H1 (cell line): ENCODE measurements around the gene KRTAP1-5. TPM values are rescaled to one million over a fixed set of nuclear protein-coding genes. Genes with fewer than 3 reads are reported as not detected.
"Not testable (repeated sequence)": the region's sequence is repeated elsewhere in the genome, so short reads cannot be mapped to it uniquely, and the experiment has no call there.

Source experiments
- CTCF ChIA-PET: fragments of 300-600 bp; sonication (Branson Sonifier 250); formaldehyde crosslinking; loops from one replicate; lab custom pipeline; 2021; ENCODE audit not compliant: partially characterized antibody; lab: Charles Lee
- POLR2A ChIA-PET: fragments of 300-600 bp; sonication (Branson Sonifier 250); formaldehyde crosslinking; loops from one replicate; lab custom pipeline; 2021; ENCODE audit warnings: inconsistent platforms; ENCODE audit not compliant: partially characterized antibody; lab: Charles Lee
- DNase-seq, 2 experiments: peaks; one replicate each; pipeline versions ENCODE4 v3.0.0 to v3.0.0-alpha.2; 2010 to 2022; ENCODE audit warnings: low spot score in 2 of 2, low read depth in 1 of 2, mixed read lengths in 1 of 2
- FAIRE-seq: peaks from 2 replicates; lab custom pipeline; 2011; peaks lifted over from hg19 to GRCh38; lab: Jason Lieb, UNC
- H2AFZ ChIP-seq: 2 replicates; pipeline ENCODE4 v1.8.1; 2012; ENCODE audit warnings: low read length, inconsistent platforms
- H2AK5ac ChIP-seq: 2 replicates; pipeline ENCODE4 v1.6.1; 2013; ENCODE audit warnings: low read depth, low read length
- H2BK120ac ChIP-seq: replicated peaks from 2 replicates; pipeline ENCODE3; 2013; ENCODE audit warnings: low read depth, low read length, inconsistent platforms
- H2BK12ac ChIP-seq: 2 replicates; pipeline ENCODE4 v1.6.1; 2013; ENCODE audit warnings: low read depth, low read length
- H2BK15ac ChIP-seq: 2 replicates; pipeline ENCODE4 v1.6.1; 2013; ENCODE audit warnings: low read length
- H2BK20ac ChIP-seq: 2 replicates; pipeline ENCODE4 v1.6.1; 2013; ENCODE audit warnings: low read length
- H2BK5ac ChIP-seq: 2 replicates; pipeline ENCODE4 v1.6.1; 2013; ENCODE audit warnings: low read depth, low read length
- H3K14ac ChIP-seq: 2 replicates; pipeline ENCODE4 v1.6.1; 2013; ENCODE audit warnings: inconsistent platforms; ENCODE audit not compliant: insufficient read length
- H3K18ac ChIP-seq: 2 replicates; pipeline ENCODE4 v1.6.1; 2013; ENCODE audit warnings: low read length; ENCODE audit errors: extremely low read depth
- H3K23ac ChIP-seq: 2 replicates; pipeline ENCODE4 v1.6.1; 2013; ENCODE audit warnings: inconsistent platforms; ENCODE audit not compliant: insufficient read length
- H3K23me2 ChIP-seq: 2 replicates; pipeline ENCODE4 v1.6.1; 2013; ENCODE audit warnings: low read depth, low read length
- H3K27ac ChIP-seq: 2 replicates; pipeline ENCODE4 v1.6.1; 2011; ENCODE audit warnings: low read depth, low read length, inconsistent platforms
- H3K27me3 ChIP-seq, 4 experiments: replicated peaks in 1 of 4; 1 replicate in 1 of 4; 2 replicates in 3 of 4; pipeline versions ENCODE4 v1.6.1 to v1.8.1; 2011 to 2013; ENCODE audit warnings: low read length in 3 of 4, mild to moderate bottlenecking in 3 of 4, inconsistent platforms in 2 of 4, mixed read lengths in 2 of 4, moderate library complexity in 1 of 4; ENCODE audit not compliant: control insufficient read depth in 3 of 4, insufficient read depth in 3 of 4; ENCODE audit errors: extremely low read depth in 1 of 4
- H3K36me3 ChIP-seq, 4 experiments: 2 replicates each; pipeline versions ENCODE4 v1.6.1 to v1.8.1; 2011 to 2013; ENCODE audit warnings: mild to moderate bottlenecking in 4 of 4, low read length in 3 of 4, moderate library complexity in 2 of 4, control low read depth in 1 of 4, inconsistent platforms in 1 of 4; ENCODE audit not compliant: insufficient read depth in 4 of 4, control insufficient read depth in 2 of 4
- H3K4ac ChIP-seq: replicated peaks from 2 replicates; pipeline ENCODE3; 2013; ENCODE audit warnings: low read length, low read depth, mixed read lengths, inconsistent platforms; ENCODE audit not compliant: insufficient read length
- H3K4me1 ChIP-seq, 4 experiments: replicated peaks in 1 of 4; 1 replicate in 1 of 4; 2 replicates in 3 of 4; pipeline versions ENCODE4 v1.6.1 to v1.8.1; 2011 to 2013; ENCODE audit warnings: low read length in 3 of 4, inconsistent platforms in 2 of 4, mixed read lengths in 1 of 4; ENCODE audit not compliant: insufficient read depth in 4 of 4, control insufficient read depth in 3 of 4
- H3K4me2 ChIP-seq, 2 experiments: 2 replicates each; pipeline versions ENCODE4 v1.6.1 to v1.8.1; 2011 to 2013; ENCODE audit warnings: low read depth in 2 of 2, low read length in 2 of 2, control low read depth in 1 of 2, inconsistent platforms in 1 of 2, mild to moderate bottlenecking in 1 of 2; ENCODE audit not compliant: insufficient read depth in 1 of 2
- H3K4me3 ChIP-seq, 4 experiments: fragments of 200-600, 300-600 bp in 1 of 4; sonication (generic), shearing (Covaris generic), sonication (Bioruptor Twin) in 1 of 4; 2 replicates each; pipeline versions ENCODE4 v1.5.1 to v1.8.1; 2011 to 2016; ENCODE audit warnings: low read length in 4 of 4, low read depth in 3 of 4, control low read depth in 2 of 4, inconsistent platforms in 2 of 4, mild to moderate bottlenecking in 2 of 4, mixed read lengths in 1 of 4, moderate library complexity in 1 of 4; ENCODE audit not compliant: insufficient read depth in 2 of 4; ENCODE audit errors: extremely low read depth in 1 of 4
- H3K56ac ChIP-seq: replicated peaks from 2 replicates; pipeline ENCODE3; 2013; ENCODE audit warnings: low read depth, mild to moderate bottlenecking, mixed read lengths, low read length, inconsistent platforms; ENCODE audit not compliant: insufficient read length
- H3K79me1 ChIP-seq: 2 replicates; pipeline ENCODE4 v1.6.1; 2013; ENCODE audit warnings: low read depth, low read length, control low read depth
- H3K79me2 ChIP-seq, 2 experiments: 2 replicates each; pipeline versions ENCODE4 v1.6.1 to v1.8.1; 2012 to 2013; ENCODE audit warnings: low read length in 2 of 2, mild to moderate bottlenecking in 2 of 2, inconsistent platforms in 1 of 2; ENCODE audit not compliant: insufficient read depth in 2 of 2, control insufficient read depth in 1 of 2
- H3K9ac ChIP-seq, 4 experiments: replicated peaks in 1 of 4; 1 replicate in 1 of 4; 2 replicates in 3 of 4; pipeline versions ENCODE4 v1.6.1 to v1.8.1; 2011 to 2013; ENCODE audit warnings: low read depth in 3 of 4, low read length in 3 of 4, control low read depth in 2 of 4, mild to moderate bottlenecking in 2 of 4, moderate library complexity in 2 of 4, inconsistent platforms in 1 of 4; ENCODE audit errors: extremely low read depth in 1 of 4
- H3K9me3 ChIP-seq, 2 experiments: 2 replicates each; pipeline versions ENCODE4 v1.6.1 to v1.8.1; 2012 to 2013; ENCODE audit warnings: mild to moderate bottlenecking in 2 of 2, moderate library complexity in 2 of 2, control low read depth in 1 of 2, inconsistent platforms in 1 of 2, low read depth in 1 of 2, low read length in 1 of 2, mixed read lengths in 1 of 2; ENCODE audit not compliant: insufficient read depth in 2 of 2
- H4K20me1 ChIP-seq, 2 experiments: replicated peaks in 1 of 2; 2 replicates each; pipeline versions ENCODE3 to v1.8.1; 2011 to 2013; ENCODE audit warnings: inconsistent platforms in 2 of 2, low read length in 2 of 2, mild to moderate bottlenecking in 1 of 2; ENCODE audit not compliant: insufficient read depth in 2 of 2, control insufficient read depth in 1 of 2
- H4K5ac ChIP-seq: 2 replicates; pipeline ENCODE4 v1.6.1; 2013; ENCODE audit warnings: low read length, low read depth, mixed read lengths, inconsistent platforms; ENCODE audit not compliant: insufficient read length
- H4K8ac ChIP-seq: 2 replicates; pipeline ENCODE4 v1.8.0; 2013; ENCODE audit warnings: mild to moderate bottlenecking, moderate library complexity, low read length, inconsistent platforms; ENCODE audit not compliant: insufficient read depth; ENCODE audit errors: extremely low read depth
- H4K91ac ChIP-seq: replicated peaks from 2 replicates; pipeline ENCODE3; 2013; ENCODE audit warnings: low read length, mixed read lengths, inconsistent platforms; ENCODE audit not compliant: insufficient read length
- BRCA1 ChIP-seq: IDR thresholded peaks from 2 replicates; pipeline ENCODE4 v1.6.1; 2012; ENCODE audit warnings: low read depth, low read length, improper control_type of control experiment
- CEBPB ChIP-seq: IDR thresholded peaks from 2 replicates; pipeline ENCODE4 v1.6.1; 2012; ENCODE audit warnings: low read depth, low read length
- JUND ChIP-seq: IDR thresholded peaks from 2 replicates; pipeline ENCODE4 v1.6.1; 2011; ENCODE audit warnings: mild to moderate bottlenecking, improper control_type of control experiment, low read length
- POLR2A ChIP-seq, 2 experiments: IDR thresholded peaks; 1 replicate in 1 of 2; 2 replicates in 1 of 2; pipeline ENCODE4 v1.6.1; 2011; ENCODE audit warnings: low read depth in 2 of 2, low read length in 2 of 2, mild to moderate bottlenecking in 2 of 2; ENCODE audit errors: control extremely low read depth in 1 of 2
- SP4 ChIP-seq: IDR thresholded peaks from 2 replicates; pipeline ENCODE4 v1.6.1; 2012; ENCODE audit warnings: low read length, inconsistent platforms
- WGBS, 2 experiments: shearing (Covaris generic) in 1 of 2; methylation state at CpG; one replicate each; pipeline versions ENCODE4 v1.1.6 to v1.1.7; 2013 to 2015; ENCODE audit warnings: low lambda C conversion rate in 2 of 2, mixed read lengths in 2 of 2, inconsistent platforms in 1 of 2, low coverage in 1 of 2, missing lambda C conversion rate in 1 of 2; ENCODE audit not compliant: insufficient replicate concordance in 2 of 2, insufficient coverage in 1 of 2, insufficient read length in 1 of 2; ENCODE audit errors: extremely low coverage in 1 of 2, missing lambda C conversion rate in 1 of 2; 5-methylcytosine and 5-hydroxymethylcytosine counted together
- polyA plus RNA-seq, 7 experiments: library from polyadenylated mRNA; depleted of rRNA in 3 of 7; stranded (reverse) in 5 of 7; unstranded in 2 of 7; fragments of >200 nt in 5 of 7; fragments of 200-250 nt in 2 of 7; gene quantifications; 1 replicate in 5 of 7; 2 replicates in 1 of 7; 4 replicates in 1 of 7; pipeline versions ENCODE4 v1.2.1 to v1.2.3, GENCODE V29; 2011 to 2013; ENCODE audit warnings: missing spikeins in 2 of 7, mixed read lengths in 2 of 7
- total RNA-seq: library from RNA; stranded (reverse); fragmentation: NEBNext Ultra II Directional; extraction: Animal tissue kit (Norgen Biotek cat#: 25700); gene quantifications from 2 replicates; pipeline ENCODE4 v1.2.1, GENCODE V29; 2021

Gene KRTAP1-5
- total and polyA plus RNA-seq, 2 of the 8 experiments (the other 6 are each of a cell fraction or from before 2014, with no cell fraction given): not detected

DNA sequence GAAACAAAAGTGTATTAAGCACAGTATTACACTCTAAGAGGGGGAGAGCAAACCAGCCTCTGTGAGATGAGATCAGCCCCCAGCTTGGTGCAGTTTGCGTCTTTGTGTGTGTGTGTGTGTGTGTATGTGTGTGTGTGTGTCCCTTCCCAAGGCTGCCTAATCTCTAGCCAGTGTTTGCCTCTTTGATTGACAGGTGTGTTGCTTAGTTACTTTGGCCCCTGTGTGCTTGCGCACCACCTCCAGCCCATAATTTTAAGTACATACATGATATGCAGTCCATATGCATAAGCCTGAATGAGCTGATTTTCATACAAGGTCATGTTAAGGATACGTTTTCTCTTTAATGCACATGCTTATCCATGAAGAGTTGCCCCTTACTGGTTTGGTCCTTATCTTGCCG lies 25.2 kb downstream of the KRTAP1-5 start (continued):
- no peak for TF ChIP-seq JUND
- TF ChIP-seq SP4: no peak
- TF ChIP-seq BRCA1: no peak
- TF ChIP-seq POLR2A (IDR thresholded peaks at IDR 0.05; ENCODE audit: control extremely low read depth in 1 of 2, low read depth in 2 of 2, low read length in 2 of 2): no peak
- TF ChIP-seq CEBPB: no peak

GRCh38 chr17:40999563-40999962 lies 27.4 kb downstream of the KRTAP1-5 start, which contains the start of gene KRTAP3-2:
TSS of gene KRTAP3-2 (minus strand) at chr17:40999906. CDS start at chr17:40999853, 53 bp downstream.
- H3K79me2 ChIP-seq, H3K4ac ChIP-seq, FAIRE-seq, H2AK5ac ChIP-seq, H2BK20ac ChIP-seq, H3K27me3 ChIP-seq, H3K56ac ChIP-seq, CTCF ChIA-PET, H2BK15ac ChIP-seq, H3K9ac ChIP-seq, H3K4me1 ChIP-seq, H3K23me2 ChIP-seq, H2AFZ ChIP-seq, H2BK120ac ChIP-seq, H3K4me3 ChIP-seq, H4K8ac ChIP-seq, POLR2A ChIA-PET, H2BK12ac ChIP-seq, H4K20me1 ChIP-seq, H4K5ac ChIP-seq, H2BK5ac ChIP-seq, H3K14ac ChIP-seq, H3K18ac ChIP-seq, H3K9me3 ChIP-seq, H3K4me2 ChIP-seq, H3K27ac ChIP-seq, H3K23ac ChIP-seq, H3K36me3 ChIP-seq, H3K79me1 ChIP-seq, H4K91ac ChIP-seq, DNase-seq: not testable (repeated sequence)
- WGBS, 2 experiments: 78% methylated on average over 5 of the region's 6 CpGs; no CpG with 5 or more reads in 1 of the 2 experiments
